Ishikawa (cell line): ENCODE results near the gene ATP2A2.

ENCODE experiments used
- CEBPB ChIP-seq: IDR thresholded peaks from 2 replicates; pipeline ENCODE4 v1.6.1; 2012
- CREB1 ChIP-seq: IDR thresholded peaks from 2 replicates; pipeline ENCODE4 v1.6.1; 2012; ENCODE audit warnings: low read depth
- EGR1 ChIP-seq: IDR thresholded peaks from 2 replicates; pipeline ENCODE4 v1.6.1; 2012
- EP300 ChIP-seq: IDR thresholded peaks from 2 replicates; pipeline ENCODE4 v1.6.1; 2012; ENCODE audit warnings: borderline replicate concordance
- FOXM1 ChIP-seq: IDR thresholded peaks from 2 replicates; pipeline ENCODE4 v1.6.1; 2012; ENCODE audit warnings: low read depth, borderline replicate concordance
- NFIC ChIP-seq: IDR thresholded peaks from 2 replicates; pipeline ENCODE4 v1.6.1; 2012
- RAD21 ChIP-seq: IDR thresholded peaks from 2 replicates; pipeline ENCODE4 v1.6.1; 2012; ENCODE audit warnings: low read depth
- REST ChIP-seq: IDR thresholded peaks from 2 replicates; pipeline ENCODE4 v1.6.1; 2012; ENCODE audit warnings: low read depth, mild to moderate bottlenecking
- TAF1 ChIP-seq: IDR thresholded peaks from 2 replicates; pipeline ENCODE4 v1.6.1; 2012; ENCODE audit warnings: low read depth, mild to moderate bottlenecking
- TCF12 ChIP-seq: IDR thresholded peaks from 2 replicates; pipeline ENCODE4 v1.6.1; 2012; ENCODE audit warnings: low read depth
- TEAD4 ChIP-seq: IDR thresholded peaks from 2 replicates; pipeline ENCODE4 v1.6.1; 2012
- USF1 ChIP-seq: IDR thresholded peaks from 2 replicates; pipeline ENCODE4 v1.6.1; 2012
- YY1 ChIP-seq: IDR thresholded peaks from 2 replicates; pipeline ENCODE4 v1.6.1; 2012; ENCODE audit warnings: low read depth
- ZBTB7A ChIP-seq: IDR thresholded peaks from 2 replicates; pipeline ENCODE4 v1.6.1; 2012; ENCODE audit warnings: low read depth
- TF ChIP-seq, protein P1 (sequence below): IDR thresholded peaks from 2 replicates; pipeline ENCODE4 v1.6.1; 2012

ATP2A2 gene

GRCh38 chr12:110354172-110354780, 73.2 kb downstream of the ATP2A2 start:
- no peak for TF ChIP-seq CREB1
- TF ChIP-seq, protein P1, sequence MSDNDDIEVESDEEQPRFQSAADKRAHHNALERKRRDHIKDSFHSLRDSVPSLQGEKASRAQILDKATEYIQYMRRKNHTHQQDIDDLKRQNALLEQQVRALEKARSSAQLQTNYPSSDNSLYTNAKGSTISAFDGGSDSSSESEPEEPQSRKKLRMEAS, result no peak
- TF ChIP-seq TAF1, result no peak
- TF ChIP-seq RAD21, result no peak
- TF ChIP-seq CEBPB, result no peak
- no peak for TF ChIP-seq USF1
- no peak for TF ChIP-seq EGR1
- TF ChIP-seq TEAD4, result no peak
- TF ChIP-seq FOXM1, result no peak
- no peak for TF ChIP-seq YY1
- TF ChIP-seq ZBTB7A, result no peak
- no peak for TF ChIP-seq REST
- TF ChIP-seq NFIC, result no peak
- TF ChIP-seq EP300, result no peak
- TF ChIP-seq TCF12, result no peak

- TF ChIP-seq, protein P1, result no peak
- peak; percentile 43 for TF ChIP-seq RAD21
Observed at GRCh38 chr12:110355073-110355472, 74.0 kb downstream of the ATP2A2 start.

- TF ChIP-seq EGR1 (no peak), RAD21 (no peak), TCF12 (no peak), ZBTB7A (no peak), TEAD4 (no peak), YY1 (no peak), FOXM1 (no peak), REST (no peak), TAF1 (no peak), NFIC (no peak), CEBPB (no peak), CREB1 (no peak), EP300 (no peak), USF1 (no peak)
- TF ChIP-seq, protein P1, result no peak
Observed at GRCh38 chr12:110361216-110361615, 80.2 kb downstream of the ATP2A2 start.

DNA sequence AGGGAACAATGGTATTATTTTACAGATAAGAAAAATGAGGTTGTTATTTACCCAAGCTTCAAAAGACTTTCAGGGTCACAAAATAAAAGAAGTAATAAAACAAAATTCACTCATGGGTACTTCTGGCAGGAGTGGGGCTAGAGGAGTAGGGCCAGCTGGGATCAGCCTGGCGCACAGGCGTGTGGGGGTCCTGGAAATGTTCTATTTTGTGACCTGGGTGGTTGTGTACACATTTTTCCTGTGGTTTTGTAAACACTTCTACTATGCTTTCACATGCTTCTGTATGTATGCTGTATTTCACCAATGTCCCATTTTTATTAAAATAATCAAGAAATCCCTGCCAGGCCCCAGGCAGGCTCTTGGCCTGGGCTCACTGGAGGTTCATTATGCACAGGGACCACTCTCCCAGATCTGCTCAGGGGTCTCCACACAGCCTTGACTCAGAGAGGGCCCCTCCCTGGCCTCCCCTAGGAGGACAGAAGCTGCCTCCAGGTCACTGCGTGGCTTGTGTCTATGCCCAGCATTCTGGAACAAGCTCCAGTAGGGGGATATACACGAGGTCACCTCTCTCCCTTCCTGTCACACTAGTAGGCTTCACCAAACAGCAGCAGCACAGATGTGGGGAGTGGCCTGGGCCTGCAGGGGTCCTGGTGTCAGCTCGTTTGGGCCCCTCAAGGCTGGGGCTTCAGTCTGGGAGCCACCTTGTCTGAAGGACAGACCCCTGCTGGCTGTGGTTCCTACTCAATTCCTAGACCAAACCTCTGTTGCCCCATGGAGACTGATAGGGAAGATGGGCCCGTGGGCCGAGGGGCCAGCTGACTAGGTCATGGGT, 84.7 kb downstream of the ATP2A2 start:
- TF ChIP-seq YY1 (no peak), EP300 (no peak), FOXM1 (no peak), REST (no peak)
